A673 (cell line): Measurements from ENCODE around the gene ANGEL2. TPM values are rescaled to one million over a fixed set of nuclear protein-coding genes. Genes with fewer than 3 reads are reported as not detected.

Experiments
- BruUV-seq: library from RNA; stranded (reverse); fragments of 400-500 nt; replicated peaks from 2 replicates; lab custom pipeline; 2021; lab: Mats Ljungman, UMichigan
- CTCF ChIA-PET: fragments of 300-600 bp; sonication (Branson Sonifier 250); formaldehyde crosslinking; loops from one replicate; lab custom pipeline; 2022; ENCODE audit warnings: antibody characterized with exemption; lab: Charles Lee
- POLR2A ChIA-PET: fragments of 300-600 bp; sonication (Branson Sonifier 250); formaldehyde crosslinking; loops from one replicate; lab custom pipeline; 2022; ENCODE audit warnings: antibody characterized with exemption; ENCODE audit not compliant: low non-redundant PET; lab: Charles Lee
- DNase-seq: peaks from one replicate; pipeline ENCODE4 v3.0.0-alpha.2; 2015; ENCODE audit warnings: low spot score
- H3K27ac ChIP-seq: fragments of 200-600 bp; sonication (generic); 2 replicates; pipeline ENCODE4 v1.5.1; 2016; ENCODE audit warnings: mixed run types, low read depth, mild to moderate bottlenecking, mixed read lengths, antibody characterized with exemption, low read length; ENCODE audit not compliant: poor library complexity, severe bottlenecking
- H3K27me3 ChIP-seq: fragments of 200-600 bp; sonication (generic); replicated peaks from 2 replicates; pipeline ENCODE4 v1.6.1; 2017; ENCODE audit warnings: mixed run types, low read depth, mild to moderate bottlenecking, mixed read lengths, antibody characterized with exemption, low read length; ENCODE audit not compliant: insufficient read depth, poor library complexity
- H3K36me3 ChIP-seq: fragments of 200-600 bp; sonication (generic); 2 replicates; pipeline ENCODE4 v1.6.1; 2016; ENCODE audit warnings: mixed run types, mild to moderate bottlenecking, mixed read lengths, antibody characterized with exemption, low read length; ENCODE audit not compliant: insufficient read depth, poor library complexity, severe bottlenecking
- H3K4me1 ChIP-seq: fragments of 200-600 bp; sonication (generic); 2 replicates; pipeline ENCODE4 v1.6.1; 2017; ENCODE audit warnings: mixed run types, mild to moderate bottlenecking, mixed read lengths, antibody characterized with exemption, low read length; ENCODE audit not compliant: insufficient read depth, poor library complexity, severe bottlenecking
- H3K4me3 ChIP-seq: fragments of 200-600 bp; sonication (generic); 2 replicates; pipeline ENCODE4 v1.5.1; 2016; ENCODE audit warnings: low read depth, mixed run types, mild to moderate bottlenecking, mixed read lengths, low read length; ENCODE audit not compliant: poor library complexity, severe bottlenecking
- H3K9me3 ChIP-seq: fragments of 200-600 bp; sonication (generic); 2 replicates; pipeline ENCODE4 v1.6.1; 2016; ENCODE audit warnings: mixed run types, low read depth, mild to moderate bottlenecking, mixed read lengths, antibody characterized with exemption, low read length; ENCODE audit not compliant: poor library complexity, severe bottlenecking
- EZH2 ChIP-seq: fragments of 200-600 bp; sonication (generic); IDR thresholded peaks from 2 replicates; pipeline ENCODE4 v1.6.1; 2017; ENCODE audit warnings: borderline replicate concordance, low read depth, mild to moderate bottlenecking, mixed read lengths, antibody characterized with exemption, low read length; ENCODE audit not compliant: poor library complexity, severe bottlenecking
- intact Hi-C: fragments of 100-400 bp; cut with micrococcal nuclease; formaldehyde crosslinking; loops from one replicate; pipeline ENCODE4 v1.10.0; 2022; ENCODE audit not compliant: unreplicated experiment
- total RNA-seq: library from RNA; stranded (reverse); gene quantifications from 2 replicates; pipeline ENCODE4 v1.2.3, GENCODE V29; 2021
- TF ChIP-seq, protein P1 (sequence below): fragments of 300-800, 200-600 bp; sonication (generic); conservative IDR thresholded peaks from 2 replicates; pipeline ENCODE4 v1.5.1; 2017; ENCODE audit warnings: low read depth, mild to moderate bottlenecking, antibody characterized with exemption, low read length, moderate library complexity, mixed read lengths

Gene ANGEL2
- total RNA-seq, 1 experiment from 2014 or later = 36.3 TPM

DNA sequence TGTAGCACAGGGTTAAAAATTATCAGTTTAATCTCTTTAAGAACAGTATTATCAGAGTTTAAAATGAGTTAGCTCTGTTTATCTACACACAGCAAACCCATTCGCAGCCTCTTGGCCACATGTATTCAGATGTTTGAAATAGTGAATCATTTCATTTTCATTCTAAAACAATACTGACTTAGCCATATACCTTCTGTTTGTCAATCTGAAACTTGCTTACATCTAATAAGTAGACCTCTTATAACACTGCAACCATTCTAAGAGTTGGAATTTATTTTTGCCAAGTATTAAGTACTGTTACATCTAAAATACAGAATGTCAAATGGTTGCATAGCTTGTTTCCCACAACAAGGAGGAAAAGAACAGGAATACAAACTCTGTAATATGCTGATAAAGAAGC is 25.4 kb downstream of the ANGEL2 start:
- intact Hi-C loops = loop anchor here (10.0 kb wide), 1 partner anchor 235 kb away; no protein-coding TSS in a partner anchor
- no peak overlapping the region for H3K4me3 ChIP-seq
- peaks cover 15% of the 10 kb centered on the region for H3K36me3 ChIP-seq
- no peaks in the 10 kb centered on the region for H3K4me1 ChIP-seq
- DNase-seq = no peak
- BruUV-seq = no TSS peak
- ChIA-PET CTCF (no interaction called here), POLR2A (no interaction called here)
- H3K27ac ChIP-seq = no peak overlapping the region
- H3K27me3 ChIP-seq = no peaks in the 10 kb centered on the region
- no peak for TF ChIP-seq EZH2
- H3K9me3 ChIP-seq = no peaks in the 10 kb centered on the region

DNA sequence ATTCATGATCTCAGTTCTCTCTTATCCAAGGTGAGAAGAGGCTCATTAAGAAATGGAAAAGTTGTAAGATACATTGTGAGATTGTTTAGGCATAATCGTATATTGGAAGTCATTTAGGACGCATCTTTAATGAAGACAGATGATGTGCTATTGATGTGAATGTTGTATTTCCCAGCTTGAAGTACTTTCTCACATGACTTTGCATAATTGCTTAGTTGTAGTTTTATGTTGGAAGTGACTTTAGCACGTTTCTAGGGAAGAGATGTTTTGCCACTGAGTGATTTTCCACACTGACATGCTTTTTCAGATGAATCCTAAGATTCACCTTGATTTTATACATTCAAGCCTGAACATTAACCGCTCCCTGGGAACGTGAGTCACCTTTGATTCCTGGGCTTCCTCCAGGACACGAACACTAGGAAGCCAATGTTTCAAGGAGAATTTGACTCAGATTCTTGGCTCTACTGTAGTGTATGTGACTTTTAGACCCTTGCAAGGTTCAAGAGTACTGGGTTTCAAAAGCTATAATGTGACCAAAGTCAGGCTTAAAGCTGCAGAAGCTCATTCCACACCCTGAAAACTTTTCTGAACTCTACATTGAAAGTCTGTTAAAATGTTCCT is 27.9 kb downstream of the ANGEL2 start:
- Histone ChIP-seq H3K27ac (no peak overlapping the region), H3K36me3 (peaks cover 4% of the 10 kb centered on the region), H3K4me1 (no peaks in the 10 kb centered on the region), H3K4me3 (no peak overlapping the region), H3K9me3 (no peaks in the 10 kb centered on the region), H3K27me3 (no peaks in the 10 kb centered on the region)
- intact Hi-C loops = no loop called here
- DNase-seq = no peak
- POLR2A ChIA-PET = no interaction called here
- CTCF ChIA-PET = no interaction called here
- no TSS peak for BruUV-seq
- TF ChIP-seq, protein P1, sequence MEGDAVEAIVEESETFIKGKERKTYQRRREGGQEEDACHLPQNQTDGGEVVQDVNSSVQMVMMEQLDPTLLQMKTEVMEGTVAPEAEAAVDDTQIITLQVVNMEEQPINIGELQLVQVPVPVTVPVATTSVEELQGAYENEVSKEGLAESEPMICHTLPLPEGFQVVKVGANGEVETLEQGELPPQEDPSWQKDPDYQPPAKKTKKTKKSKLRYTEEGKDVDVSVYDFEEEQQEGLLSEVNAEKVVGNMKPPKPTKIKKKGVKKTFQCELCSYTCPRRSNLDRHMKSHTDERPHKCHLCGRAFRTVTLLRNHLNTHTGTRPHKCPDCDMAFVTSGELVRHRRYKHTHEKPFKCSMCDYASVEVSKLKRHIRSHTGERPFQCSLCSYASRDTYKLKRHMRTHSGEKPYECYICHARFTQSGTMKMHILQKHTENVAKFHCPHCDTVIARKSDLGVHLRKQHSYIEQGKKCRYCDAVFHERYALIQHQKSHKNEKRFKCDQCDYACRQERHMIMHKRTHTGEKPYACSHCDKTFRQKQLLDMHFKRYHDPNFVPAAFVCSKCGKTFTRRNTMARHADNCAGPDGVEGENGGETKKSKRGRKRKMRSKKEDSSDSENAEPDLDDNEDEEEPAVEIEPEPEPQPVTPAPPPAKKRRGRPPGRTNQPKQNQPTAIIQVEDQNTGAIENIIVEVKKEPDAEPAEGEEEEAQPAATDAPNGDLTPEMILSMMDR = no peak
- TF ChIP-seq EZH2 = no peak

DNA sequence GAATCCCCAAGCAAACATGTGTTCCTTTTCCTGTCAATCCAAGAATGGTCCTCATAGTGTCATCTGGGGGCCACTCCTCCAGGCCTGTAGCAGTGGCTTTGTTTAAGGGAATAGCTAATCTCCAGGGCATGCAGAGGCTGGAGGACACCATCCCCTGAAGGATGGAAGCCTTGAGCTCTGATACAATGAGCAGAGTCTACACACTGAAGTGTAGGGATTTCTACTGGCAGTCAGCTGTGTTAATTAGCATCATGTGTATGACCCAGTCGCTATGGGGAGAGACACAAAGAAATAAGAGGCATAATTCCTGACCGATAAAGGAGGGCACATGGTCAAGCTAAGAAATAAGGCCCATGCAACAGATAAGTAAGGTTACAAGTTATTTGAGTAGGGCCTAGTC is 29.1 kb downstream of the ANGEL2 start:
- no peak for DNase-seq
- no peak overlapping the region for H3K4me3 ChIP-seq
- POLR2A ChIA-PET = no interaction called here
- H3K4me1 ChIP-seq = no peaks in the 10 kb centered on the region
- CTCF ChIA-PET = no interaction called here
- intact Hi-C loops = no loop called here
- no peak overlapping the region for H3K27ac ChIP-seq
- H3K27me3 ChIP-seq = no peaks in the 10 kb centered on the region
- BruUV-seq = no TSS peak
- no peak for TF ChIP-seq EZH2
- TF ChIP-seq, protein P1 = no peak
- no peaks in the 10 kb centered on the region for H3K9me3 ChIP-seq
- no peaks in the 10 kb centered on the region for H3K36me3 ChIP-seq
